GM12873 (cell line): Measurements from ENCODE around the gene FOXJ1.

Experiments
- CTCF ChIP-seq: IDR thresholded peaks from 2 replicates; pipeline ENCODE4 v1.5.1; 2012; ENCODE audit warnings: low read depth, mild to moderate bottlenecking, moderate library complexity, low read length, control low read depth; ENCODE audit not compliant: insufficient read depth; ENCODE audit errors: missing control alignments

Gene FOXJ1

GRCh38 chr17:76138896-76139752, 1.9 kb downstream of the FOXJ1 start:
- no peak for TF ChIP-seq CTCF

- TF ChIP-seq CTCF, result no peak
Observed at GRCh38 chr17:76138234-76138895, 2.7 kb downstream of the FOXJ1 start.

GRCh38 chr17:76137351-76138233, 3.5 kb downstream of the FOXJ1 start:
- TF ChIP-seq CTCF, result no peak

- no peak for TF ChIP-seq CTCF
Observed at GRCh38 chr17:76137001-76137350, 4.1 kb downstream of the FOXJ1 start.

GRCh38 chr17:76136276-76137000, 4.6 kb downstream of the FOXJ1 start:
- TF ChIP-seq CTCF, result no peak

- TF ChIP-seq CTCF, result no peak
Observed at GRCh38 chr17:76135810-76136188, 5.2 kb downstream of the FOXJ1 start.
